Medulla oblongata (tissue), 1 donor: Measurements from ENCODE around the gene DOCK3.
"Not testable (repeated sequence)": the region's sequence is repeated elsewhere in the genome, so short reads cannot be mapped to it uniquely, and the experiment has no call there.

ENCODE experiments used
- DNase-seq: peaks from one replicate; pipeline ENCODE4 v3.0.0-alpha.2; 2015; ENCODE audit errors: extremely low spot score

The DOCK3 gene

GRCh38 chr3:51198477-51198876 is 523.8 kb downstream of the DOCK3 start:
- DNase-seq, result no peak

DNA sequence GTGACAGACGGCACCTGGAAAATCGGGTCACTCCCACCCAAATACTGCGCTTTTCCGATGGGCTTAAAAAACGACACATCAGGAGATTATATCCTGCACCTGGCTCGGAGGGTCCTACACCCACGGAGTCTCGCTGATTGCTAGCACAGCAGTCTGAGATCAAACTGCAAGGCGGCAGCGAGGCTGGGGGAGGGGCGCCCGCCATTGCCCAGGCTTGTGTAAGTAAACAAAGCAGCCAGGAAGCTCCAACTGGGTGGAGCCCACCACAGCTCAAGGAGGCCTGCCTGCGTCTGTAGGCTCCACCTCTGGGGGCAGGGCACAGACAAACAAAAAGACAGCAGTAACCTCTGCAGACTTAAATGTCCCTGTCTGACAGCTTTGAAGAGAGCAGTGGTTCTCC is 524.6 kb downstream of the DOCK3 start:
- DNase-seq, result not testable (repeated sequence)

GRCh38 chr3:51216291-51216690 is 541.6 kb downstream of the DOCK3 start:
- no peak for DNase-seq

DNA sequence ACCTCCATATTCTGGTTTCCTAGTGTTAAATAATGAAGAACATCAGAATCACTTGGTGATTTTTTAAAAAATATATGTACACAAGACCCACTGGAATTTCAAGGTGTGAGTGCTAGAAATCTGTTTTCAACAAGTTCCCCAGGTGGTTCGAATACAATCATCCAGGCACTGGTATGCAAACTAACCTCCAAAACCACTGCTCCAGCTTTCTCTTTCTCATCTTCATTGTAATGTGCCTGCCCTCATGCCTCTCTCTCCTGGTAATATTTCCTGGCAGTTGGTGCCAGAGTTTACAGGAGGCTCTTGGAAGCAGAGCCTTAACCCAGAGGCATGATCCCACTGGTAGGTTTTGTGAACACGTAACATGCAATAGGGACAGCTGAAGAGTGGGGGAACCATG is 547.2 kb downstream of the DOCK3 start:
- DNase-seq, result no peak

GRCh38 chr3:51224283-51224682 is 549.6 kb downstream of the DOCK3 start:
- DNase-seq, result no peak

DNA sequence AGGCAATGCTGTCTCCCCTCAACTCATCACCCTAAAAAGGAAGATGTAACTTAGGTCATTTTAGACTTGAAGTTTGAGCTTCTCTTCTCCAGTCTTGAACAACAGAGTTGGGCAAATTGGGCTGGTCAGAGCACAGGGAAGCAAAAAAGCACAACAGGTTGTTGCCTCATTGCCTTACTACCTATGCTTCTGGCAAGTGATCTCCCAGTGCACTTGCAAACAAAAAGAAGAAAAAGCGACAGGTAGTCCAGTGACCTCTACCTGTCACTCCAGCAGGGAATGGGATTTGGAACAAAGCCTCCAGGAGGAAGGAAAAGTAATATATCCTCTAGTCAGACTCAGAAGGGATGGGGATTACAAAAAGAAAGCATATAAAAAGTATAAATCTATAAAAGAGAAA is 550.1 kb downstream of the DOCK3 start:
- DNase-seq, result no peak

DNA sequence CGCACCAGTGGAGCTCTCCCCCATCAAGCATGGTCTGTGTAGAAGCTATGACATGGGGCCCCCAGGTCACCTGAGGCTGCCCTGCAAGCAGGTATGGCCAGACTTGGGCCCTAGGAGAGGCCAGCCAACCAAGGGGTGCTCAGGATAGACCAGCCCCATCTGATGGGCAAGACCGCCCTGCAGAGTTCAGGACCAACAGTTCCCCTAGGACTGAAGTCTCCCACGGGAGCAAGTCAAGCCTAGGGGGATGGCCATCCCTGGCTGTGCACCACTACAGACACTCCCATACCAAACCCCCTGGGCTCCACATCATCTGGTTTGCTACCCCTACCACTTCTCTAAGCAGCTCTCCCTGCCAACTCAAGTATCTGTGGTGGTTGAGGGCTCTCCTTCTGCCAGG is 568.2 kb downstream of the DOCK3 start:
- no peak for DNase-seq

DNA sequence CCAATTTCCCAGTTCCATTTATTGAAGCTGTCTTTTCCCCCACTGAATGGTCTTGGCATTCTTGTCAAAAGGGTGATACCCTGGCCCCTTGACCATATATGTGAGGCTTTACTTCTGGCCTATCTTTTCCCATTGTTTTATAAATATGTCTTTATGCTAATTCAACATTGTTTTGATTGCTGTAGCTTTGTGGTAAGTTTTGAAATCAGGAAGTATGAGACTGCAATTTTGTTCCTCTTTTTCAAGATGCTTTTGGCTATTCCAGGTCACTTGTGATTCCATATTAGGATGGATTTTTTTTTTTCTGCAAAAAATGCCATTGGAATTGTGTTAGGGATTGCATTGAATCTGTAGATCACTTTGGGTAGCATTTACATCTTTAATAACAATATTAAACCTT is 569.2 kb downstream of the DOCK3 start:
- no peak for DNase-seq

GRCh38 chr3:51245867-51246266 is 571.1 kb downstream of the DOCK3 start:
- DNase-seq, result no peak

DNA sequence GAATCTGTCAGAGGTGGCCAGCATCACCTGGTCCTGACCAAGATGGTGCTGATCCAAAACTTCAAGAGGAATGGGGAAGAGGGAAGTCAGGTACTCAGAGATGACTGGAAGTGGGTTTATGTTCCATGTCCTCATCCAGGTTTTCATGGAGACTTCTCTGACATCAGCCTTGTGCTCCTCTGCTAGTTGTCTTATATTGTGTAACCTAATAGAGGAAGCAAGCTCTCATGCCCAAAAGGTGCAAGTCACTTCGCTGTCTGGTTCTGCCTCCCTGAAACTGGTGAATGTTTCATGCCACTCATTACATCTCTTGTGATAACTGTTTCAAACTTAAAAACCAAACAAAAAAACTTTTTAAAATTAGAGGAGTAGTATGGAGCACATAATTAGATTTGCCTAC is 583.1 kb downstream of the DOCK3 start:
- DNase-seq, result no peak

GRCh38 chr3:51264166-51264565 is 589.4 kb downstream of the DOCK3 start:
- DNase-seq, result not testable (repeated sequence)

- no peak for DNase-seq
Observed at GRCh38 chr3:51268132-51268531, 593.4 kb downstream of the DOCK3 start.

- DNase-seq, result no peak
Observed at GRCh38 chr3:51269466-51269865, 594.7 kb downstream of the DOCK3 start.

GRCh38 chr3:51270559-51270958 is 595.8 kb downstream of the DOCK3 start:
- no peak for DNase-seq

GRCh38 chr3:51271172-51271571 is 596.4 kb downstream of the DOCK3 start:
- DNase-seq, result no peak

- no peak for DNase-seq
Observed at GRCh38 chr3:51274052-51274451, 599.3 kb downstream of the DOCK3 start.

DNA sequence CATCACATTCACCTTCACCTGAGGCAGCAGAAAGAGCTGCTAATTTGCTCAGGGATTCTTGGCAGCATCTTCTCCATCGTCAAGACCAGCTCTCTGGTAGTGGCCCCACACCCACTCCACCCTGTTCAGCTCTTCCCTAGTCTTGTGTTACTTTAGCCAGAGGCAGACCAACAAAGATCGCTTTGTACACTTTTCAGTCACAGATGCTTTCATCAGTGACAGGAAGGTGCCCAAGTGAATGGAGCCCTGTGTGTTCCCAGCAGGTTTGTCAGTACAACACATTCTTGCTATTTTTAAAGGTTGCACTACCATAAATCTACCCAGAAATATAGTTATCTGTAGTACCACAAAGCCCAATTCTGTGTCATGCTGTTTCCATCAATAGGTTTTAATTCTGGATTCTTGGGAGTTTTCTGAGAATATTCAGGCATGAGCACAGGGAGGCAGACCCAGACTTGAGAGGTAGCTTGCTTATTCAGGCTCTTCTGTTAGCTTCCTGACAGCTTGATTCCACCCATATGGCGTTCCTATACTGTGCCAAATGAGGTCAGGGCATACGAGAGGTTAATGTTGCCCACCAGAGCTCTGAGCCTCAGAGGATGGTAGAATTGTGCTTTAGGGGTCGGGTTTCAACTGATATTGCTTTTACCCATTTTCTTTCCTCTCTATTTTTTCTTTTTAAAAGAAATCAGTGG is 600.5 kb downstream of the DOCK3 start:
- DNase-seq, result peak; percentile 55

- DNase-seq, result no peak
Observed at GRCh38 chr3:51276046-51276445, 601.3 kb downstream of the DOCK3 start.

GRCh38 chr3:51279448-51279847 is 604.7 kb downstream of the DOCK3 start:
- DNase-seq, result no peak

DNA sequence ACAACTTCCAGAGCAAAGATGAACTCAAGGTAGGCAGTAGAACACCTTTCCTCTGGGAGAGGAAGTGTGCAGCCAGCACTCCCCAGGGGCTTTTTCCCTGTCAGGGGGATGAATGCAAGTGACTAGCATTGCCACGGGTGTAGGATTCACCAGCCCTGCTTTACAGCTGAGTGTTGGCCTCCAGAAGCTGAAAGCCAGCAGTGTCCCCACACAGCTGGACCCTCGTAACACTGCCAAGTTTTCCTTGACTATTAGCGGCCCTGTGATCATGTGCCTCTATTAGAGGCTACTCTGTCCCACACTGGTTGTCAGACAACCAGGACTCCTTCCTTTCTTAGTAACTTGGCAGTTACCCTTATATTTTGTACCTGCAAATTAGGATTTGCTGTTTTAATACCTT is 605.4 kb downstream of the DOCK3 start:
- DNase-seq, result peak; percentile 83

- no peak for DNase-seq
Observed at GRCh38 chr3:51282931-51283330, 608.2 kb downstream of the DOCK3 start.

DNA sequence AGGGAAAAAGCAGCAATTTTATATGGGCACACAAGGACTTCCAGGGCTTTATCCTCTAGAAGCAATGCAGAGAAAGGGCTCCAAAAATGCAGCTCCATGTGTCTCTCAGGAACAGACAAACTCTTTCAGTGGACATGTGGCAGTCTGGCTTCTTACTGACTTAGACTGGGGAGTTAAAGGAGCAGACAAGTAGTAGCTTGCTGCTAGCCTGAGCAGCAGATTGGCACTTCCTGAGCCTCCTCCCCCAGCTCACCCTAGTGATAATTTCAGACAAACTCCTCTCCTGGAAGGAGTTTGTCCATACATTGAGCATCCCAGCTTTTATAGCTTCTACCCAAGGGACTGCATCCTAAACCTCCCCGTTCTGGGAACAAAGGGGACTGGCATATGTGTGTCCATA is 608.7 kb downstream of the DOCK3 start:
- DNase-seq, result no peak

DNA sequence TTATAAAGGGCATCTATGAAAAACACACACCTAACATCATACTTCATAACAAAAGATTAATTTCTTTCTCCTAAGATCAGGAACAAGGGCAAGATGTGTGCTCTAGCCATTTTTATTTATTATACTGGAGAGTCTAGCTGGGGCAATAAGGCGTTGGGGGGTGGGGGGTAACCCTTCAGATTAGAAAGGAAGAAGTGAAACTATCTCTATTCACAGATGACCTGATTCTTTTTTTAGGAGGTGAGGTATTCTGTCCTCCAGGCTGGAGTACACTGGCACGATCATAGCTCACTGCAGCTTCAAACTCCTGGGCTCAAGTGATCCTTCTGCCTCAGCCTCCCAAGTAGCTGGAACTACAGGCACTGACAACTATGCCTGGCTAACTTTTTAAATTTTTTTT is 620.9 kb downstream of the DOCK3 start:
- DNase-seq, result no peak

DNA sequence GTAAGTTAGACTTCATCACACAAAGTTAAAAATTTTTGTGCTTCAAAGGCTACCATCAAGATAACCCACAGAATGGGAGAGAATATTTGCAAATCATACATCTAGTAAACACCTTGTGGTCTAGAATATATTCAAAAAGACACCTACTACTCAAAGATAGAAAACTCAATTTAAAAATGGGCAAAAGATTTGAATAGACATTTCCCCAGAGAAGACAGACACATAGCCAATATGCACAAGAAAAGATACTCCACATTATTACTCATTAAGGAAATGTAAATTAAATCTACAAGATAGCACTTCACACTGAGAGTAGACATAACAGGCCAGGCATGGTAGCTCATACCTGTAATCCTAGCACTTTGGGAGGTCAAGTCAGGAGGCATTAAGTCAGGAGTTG is 622.6 kb downstream of the DOCK3 start:
- no peak for DNase-seq
